WTC11 (cell line): ENCODE measurements around the gene PEAK1. TPM values are rescaled to one million over a fixed set of nuclear protein-coding genes. Genes with fewer than 3 reads are reported as not detected.

Source experiments
- ATAC-seq: fragments of 200-7000 bp; cut with Tn5 transposase; 2 replicates; pipeline ENCODE4 v1.10.0; 2021; ENCODE audit warnings: mild to moderate bottlenecking, moderate library complexity
- Bru-seq: library from RNA; stranded (reverse); fragments of 400-500 nt; gene quantifications from one replicate; lab custom pipeline; 2021; lab: Mats Ljungman, UMichigan
- CTCF ChIA-PET: fragments of 300-600 bp; sonication (Branson Sonifier 250); formaldehyde crosslinking; loops from one replicate; lab custom pipeline; 2021; ENCODE audit warnings: antibody characterized with exemption; lab: Charles Lee
- POLR2A ChIA-PET: fragments of 350-600 bp; sonication (Branson Sonifier 250); formaldehyde crosslinking; loops from one replicate; lab custom pipeline; 2021; ENCODE audit warnings: antibody characterized with exemption; lab: Charles Lee
- DNase-seq: peaks from one replicate; pipeline ENCODE4 v3.0.0; 2021; ENCODE audit warnings: low spot score
- H3K27ac Mint-ChIP-seq: 2 replicates; pipeline ENCODE4 v1.8.0; 2021; ENCODE audit warnings: mixed read lengths
- H3K27me3 Mint-ChIP-seq: 2 replicates; pipeline ENCODE4 v1.8.0; 2021; ENCODE audit warnings: low read depth, mild to moderate bottlenecking, moderate library complexity, mixed read lengths
- H3K36me3 Mint-ChIP-seq: 2 replicates; pipeline ENCODE4 v1.8.0; 2021; ENCODE audit warnings: mixed read lengths
- H3K4me1 Mint-ChIP-seq: 2 replicates; pipeline ENCODE4 v1.8.0; 2022; ENCODE audit warnings: mixed read lengths
- H3K4me3 Mint-ChIP-seq: 2 replicates; pipeline ENCODE4 v1.8.0; 2021; ENCODE audit warnings: mild to moderate bottlenecking, moderate library complexity, mixed read lengths
- H3K9me3 Mint-ChIP-seq: 2 replicates; pipeline ENCODE4 v1.8.0; 2021; ENCODE audit warnings: mixed read lengths
- ATF2 ChIP-seq: sonication (generic); formaldehyde crosslinking; IDR thresholded peaks from 2 replicates; pipeline ENCODE4 v1.8.1; 2022; ENCODE audit warnings: low read depth, missing genetic modification reagents, borderline replicate concordance
- CTCF ChIP-seq: fragments of 200-600 bp; IDR thresholded peaks from 2 replicates; pipeline ENCODE4 v1.8.0; 2022; ENCODE audit warnings: antibody characterized with exemption
- ESRRA ChIP-seq: sonication (generic); formaldehyde crosslinking; IDR thresholded peaks from 2 replicates; pipeline ENCODE4 v1.8.1; 2022; ENCODE audit warnings: mild to moderate bottlenecking, missing genetic modification reagents, borderline replicate concordance
- ETV6 ChIP-seq: sonication (generic); formaldehyde crosslinking; IDR thresholded peaks from 2 replicates; pipeline ENCODE4 v1.8.1; 2022; ENCODE audit warnings: mild to moderate bottlenecking, missing genetic modification reagents
- FOXK1 ChIP-seq: sonication (generic); formaldehyde crosslinking; IDR thresholded peaks from 2 replicates; pipeline ENCODE4 v1.8.0; 2022; ENCODE audit warnings: mild to moderate bottlenecking, moderate library complexity, missing genetic modification reagents
- FOXP1 ChIP-seq: sonication (generic); formaldehyde crosslinking; IDR thresholded peaks from 2 replicates; pipeline ENCODE4 v1.8.0; 2022; ENCODE audit warnings: missing genetic modification reagents, mild to moderate bottlenecking, moderate library complexity, borderline replicate concordance
- FOXP4 ChIP-seq: sonication (generic); formaldehyde crosslinking; IDR thresholded peaks from 2 replicates; pipeline ENCODE4 v1.8.0; 2022; ENCODE audit warnings: mild to moderate bottlenecking, missing genetic modification reagents
- HMGA2 ChIP-seq: fragments of 250-450 bp; sonication (Bioruptor Pico); IDR thresholded peaks from 2 replicates; pipeline ENCODE4 v1.4.0; 2021; ENCODE audit warnings: mild to moderate bottlenecking, moderate library complexity
- HMGXB4 ChIP-seq: sonication (generic); formaldehyde crosslinking; IDR thresholded peaks from 2 replicates; pipeline ENCODE4 v1.8.1; 2023; ENCODE audit warnings: mild to moderate bottlenecking, moderate library complexity, missing genetic modification reagents
- JAZF1 ChIP-seq: fragments of 250-450 bp; sonication (Bioruptor Pico); IDR thresholded peaks from 2 replicates; pipeline ENCODE4 v1.9.0; 2021; ENCODE audit warnings: moderate library complexity, mild to moderate bottlenecking, inconsistent platforms
- JUN ChIP-seq: sonication (generic); formaldehyde crosslinking; IDR thresholded peaks from 2 replicates; pipeline ENCODE4 v1.8.0; 2023; ENCODE audit warnings: mild to moderate bottlenecking, missing genetic modification reagents
- KAT7 ChIP-seq: sonication (generic); formaldehyde crosslinking; IDR thresholded peaks from 2 replicates; pipeline ENCODE4 v1.8.1; 2023; ENCODE audit warnings: missing genetic modification reagents, mild to moderate bottlenecking, borderline replicate concordance
- MLX ChIP-seq: sonication (generic); formaldehyde crosslinking; IDR thresholded peaks from 2 replicates; pipeline ENCODE4 v1.8.1; 2023; ENCODE audit warnings: mild to moderate bottlenecking, missing genetic modification reagents, moderate library complexity
- NR2C2 ChIP-seq: sonication (generic); formaldehyde crosslinking; IDR thresholded peaks from 2 replicates; pipeline ENCODE4 v1.8.0; 2022; ENCODE audit warnings: mild to moderate bottlenecking, missing genetic modification reagents
- SP1 ChIP-seq: sonication (generic); formaldehyde crosslinking; conservative IDR thresholded peaks from 2 replicates; pipeline ENCODE4 v1.8.1; 2022; ENCODE audit warnings: missing genetic modification reagents
- TEAD1 ChIP-seq: sonication (generic); formaldehyde crosslinking; IDR thresholded peaks from 2 replicates; pipeline ENCODE4 v1.8.0; 2022; ENCODE audit warnings: mild to moderate bottlenecking, missing genetic modification reagents
- ZNF138 ChIP-seq: sonication (generic); formaldehyde crosslinking; conservative IDR thresholded peaks from 2 replicates; pipeline ENCODE4 v1.8.1; 2022; ENCODE audit warnings: mild to moderate bottlenecking, moderate library complexity, missing genetic modification reagents
- ZNF219 ChIP-seq: sonication (generic); formaldehyde crosslinking; IDR thresholded peaks from 2 replicates; pipeline ENCODE4 v1.8.0; 2023; ENCODE audit warnings: missing genetic modification reagents, mild to moderate bottlenecking, borderline replicate concordance
- ZNF317 ChIP-seq: sonication (generic); formaldehyde crosslinking; IDR thresholded peaks from 2 replicates; pipeline ENCODE4 v1.8.1; 2023; ENCODE audit warnings: low read depth, mild to moderate bottlenecking, moderate library complexity, missing genetic modification reagents, borderline replicate concordance
- ZNF416 ChIP-seq: fragments of 250-450 bp; sonication (Bioruptor Pico); IDR thresholded peaks from 2 replicates; pipeline ENCODE4 v1.9.0; 2021; ENCODE audit warnings: mild to moderate bottlenecking, inconsistent platforms
- long read RNA-seq, 3 experiments: library from RNA in 1 of 3; library from capped mRNA in 1 of 3; library from polyadenylated mRNA in 1 of 3; unstranded in 2 of 3; stranded (forward) in 1 of 3; transcript quantifications; one replicate each; pipeline ENCODE4 v2.0.0, GENCODE V29; 2021
- total RNA-seq: library from RNA; stranded (reverse); gene quantifications from 3 replicates; pipeline ENCODE4 v1.2.3, GENCODE V29; 2021
- TF ChIP-seq, protein P1 (sequence below): sonication (generic); formaldehyde crosslinking; IDR thresholded peaks from 2 replicates; pipeline ENCODE4 v1.8.1; 2022; ENCODE audit warnings: mild to moderate bottlenecking, moderate library complexity, missing genetic modification reagents
- TF ChIP-seq, protein P2 (sequence below): sonication (generic); formaldehyde crosslinking; IDR thresholded peaks from 2 replicates; pipeline ENCODE4 v1.8.1; 2023; ENCODE audit warnings: mild to moderate bottlenecking, missing genetic modification reagents

The PEAK1 gene
- 49.0 to 51.1 TPM (median 49.7 TPM) in 3 replicates for total RNA-seq
- percentile 79 among the genes with signal in this experiment for Bru-seq, nascent RNA
- long read RNA-seq, experiment 1, partial matches to known transcripts: 8 of 52 reads
- long read RNA-seq, experiment 1, other reads (novel, unspliced or antisense): 44 of 52 reads
- long read RNA-seq, experiment 2, partial matches to known transcripts: 0 of 28 reads
- long read RNA-seq, experiment 2, other reads (novel, unspliced or antisense): 28 of 28 reads
- long read RNA-seq, experiment 3, partial matches to known transcripts: 1 of 3 reads
- long read RNA-seq, experiment 3, other reads (novel, unspliced or antisense): 2 of 3 reads

DNA sequence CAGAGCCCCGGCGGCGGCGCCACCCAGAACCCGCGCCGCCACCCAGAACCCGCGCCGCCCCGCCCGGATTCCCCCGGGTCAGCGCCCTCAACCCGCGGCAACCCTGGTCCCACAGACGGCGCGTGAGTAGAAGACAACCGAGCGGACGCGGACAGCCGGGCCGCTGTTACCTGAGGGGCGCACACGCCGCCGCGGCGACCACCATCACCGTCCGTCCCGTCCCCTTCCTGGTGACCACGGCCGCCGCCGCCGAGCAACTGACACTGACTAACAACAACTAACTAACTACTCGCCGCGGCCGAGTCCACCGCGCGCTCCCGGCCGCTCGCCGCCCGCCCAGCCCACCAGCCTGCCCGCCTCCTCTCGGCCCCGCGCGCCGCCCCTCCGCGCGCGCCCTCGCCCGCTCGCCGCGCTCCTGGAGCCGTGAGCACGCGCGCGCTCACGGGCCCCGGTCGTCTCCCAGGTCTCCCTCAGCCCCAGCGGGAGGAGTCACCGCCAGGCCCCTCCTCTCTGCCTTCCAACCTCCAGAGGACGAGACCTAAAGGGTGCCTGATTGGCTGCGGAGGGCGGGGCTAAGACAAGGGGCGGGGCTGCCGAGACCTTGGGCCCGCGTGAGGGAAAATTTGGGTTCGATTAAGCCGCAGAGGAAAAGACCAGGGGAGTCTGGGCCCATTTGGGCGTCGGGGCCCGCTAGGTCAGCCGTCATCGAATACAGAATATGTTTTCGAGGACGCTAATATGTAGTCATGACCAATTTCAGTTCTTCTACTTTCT is at the start of gene PEAK1:
Gene PEAK1, minus strand, starts transcription at position 269 of the 774 bp plus-strand sequence. CDS start 238,178 bp downstream, outside the sequence.
- Mint-ChIP-seq H3K27ac (peak within 1 kb of the TSS; percentile 99), H3K36me3 (0 out of 2 replicates have a peak, but pooled peaks cover 2% of the 10 kb centered on the region), H3K4me1 (peaks cover 46% of the 10 kb centered on the region), H3K4me3 (peak within 1 kb of the TSS; percentile 98), H3K9me3 (no peaks in the 10 kb centered on the region), H3K27me3 (no peaks in the 10 kb centered on the region; the same call in 1 of the 2 replicates)
- TF ChIP-seq NR2C2 (CRISPR knock-in tag) (no peak), ETV6 (CRISPR knock-in tag) (peak; percentile 50; the same call in 1 of the 2 replicates), FOXP1 (CRISPR knock-in tag) (peak; percentile 25; the same call in 1 of the 2 replicates), ZNF416 (peak; percentile 73; the same call in 1 of the 2 replicates), FOXP4 (peak; percentile 32; the same call in 1 of the 2 replicates), FOXK1 (CRISPR knock-in tag) (peak; percentile 22; the same call in 1 of the 2 replicates), ZNF219 (CRISPR knock-in tag) (no peak), SP1 (CRISPR knock-in tag) (peak; percentile 58; the same call in 1 of the 2 replicates), HMGXB4 (CRISPR knock-in tag) (0 out of 2 replicates have a peak, but pooled peaks have one; percentile 6), KAT7 (CRISPR knock-in tag) (peak; percentile 62; the same call in 1 of the 2 replicates), ZNF138 (no peak), TEAD1 (CRISPR knock-in tag) (0 out of 2 replicates have a peak, but pooled peaks have one; percentile 27)
- TF ChIP-seq, protein P1, sequence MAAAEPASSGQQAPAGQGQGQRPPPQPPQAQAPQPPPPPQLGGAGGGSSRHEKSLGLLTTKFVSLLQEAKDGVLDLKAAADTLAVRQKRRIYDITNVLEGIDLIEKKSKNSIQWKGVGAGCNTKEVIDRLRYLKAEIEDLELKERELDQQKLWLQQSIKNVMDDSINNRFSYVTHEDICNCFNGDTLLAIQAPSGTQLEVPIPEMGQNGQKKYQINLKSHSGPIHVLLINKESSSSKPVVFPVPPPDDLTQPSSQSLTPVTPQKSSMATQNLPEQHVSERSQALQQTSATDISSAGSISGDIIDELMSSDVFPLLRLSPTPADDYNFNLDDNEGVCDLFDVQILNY (CRISPR knock-in tag): 0 out of 2 replicates have a peak, but pooled peaks have one; percentile 33
- POLR2A ChIA-PET: interaction anchor here (0.6 kb wide), 1 partner anchor 102 kb away, joined by 6 read pairs; no protein-coding TSS in a partner anchor
- CTCF ChIA-PET: interaction anchor here (1.2 to 2.6 kb wide), 5 partner anchors 14 to 123 kb away, joined by 4 to 22 read pairs (median 6); no protein-coding TSS in a partner anchor
- peak; percentile 100 for DNase-seq
- peak; percentile 97 for ATAC-seq

DNA sequence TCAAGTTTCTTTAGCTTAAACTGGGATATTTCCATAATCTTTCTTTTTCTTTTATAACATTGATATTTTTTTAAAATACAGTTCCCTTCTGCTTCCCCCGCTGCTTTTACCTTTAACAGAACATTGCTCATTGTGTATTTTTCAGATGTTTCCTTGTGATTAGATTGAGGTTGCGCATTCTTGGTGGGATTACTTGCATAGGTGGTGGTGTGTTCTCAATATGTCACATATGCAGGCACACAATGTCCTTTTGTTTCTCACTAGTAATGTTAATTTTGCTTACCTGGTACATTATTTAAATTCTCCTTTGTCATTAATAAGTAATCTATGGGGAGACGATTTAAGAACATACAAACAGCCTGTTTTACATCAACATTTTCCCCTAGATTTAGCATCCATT is 49.0 kb upstream of the PEAK1 start:
- H3K9me3 Mint-ChIP-seq: no peaks in the 10 kb centered on the region
- peak overlapping the region; percentile 64; the same call in 1 of the 2 replicates for H3K27ac Mint-ChIP-seq
- H3K4me3 Mint-ChIP-seq: no peak overlapping the region
- POLR2A ChIA-PET: no interaction called here
- no peaks in the 10 kb centered on the region for H3K27me3 Mint-ChIP-seq
- CTCF ChIA-PET: interaction anchor here (1.5 kb wide), 1 partner anchor 74 kb away, joined by 6 read pairs; no protein-coding TSS in a partner anchor
- no peak for DNase-seq
- H3K4me1 Mint-ChIP-seq: peaks cover 26% of the 10 kb centered on the region
- peaks cover 32% of the 10 kb centered on the region for H3K36me3 Mint-ChIP-seq
- ATAC-seq: no peak
- TF ChIP-seq JAZF1 (CRISPR knock-in tag) (no peak), JUN (no peak), HMGA2 (CRISPR knock-in tag) (no peak), MLX (CRISPR knock-in tag) (no peak), CTCF (no peak), ATF2 (CRISPR knock-in tag) (no peak), ZNF317 (no peak), SP1 (CRISPR knock-in tag) (no peak), ESRRA (CRISPR knock-in tag) (no peak)
- TF ChIP-seq, protein P2, sequence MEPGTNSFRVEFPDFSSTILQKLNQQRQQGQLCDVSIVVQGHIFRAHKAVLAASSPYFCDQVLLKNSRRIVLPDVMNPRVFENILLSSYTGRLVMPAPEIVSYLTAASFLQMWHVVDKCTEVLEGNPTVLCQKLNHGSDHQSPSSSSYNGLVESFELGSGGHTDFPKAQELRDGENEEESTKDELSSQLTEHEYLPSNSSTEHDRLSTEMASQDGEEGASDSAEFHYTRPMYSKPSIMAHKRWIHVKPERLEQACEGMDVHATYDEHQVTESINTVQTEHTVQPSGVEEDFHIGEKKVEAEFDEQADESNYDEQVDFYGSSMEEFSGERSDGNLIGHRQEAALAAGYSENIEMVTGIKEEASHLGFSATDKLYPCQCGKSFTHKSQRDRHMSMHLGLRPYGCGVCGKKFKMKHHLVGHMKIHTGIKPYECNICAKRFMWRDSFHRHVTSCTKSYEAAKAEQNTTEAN: no peak
